Cerebellar cortex (tissue), 1 donor: Measurements from ENCODE around the gene ZNF324.
"Not testable (repeated sequence)": the region's sequence is repeated elsewhere in the genome, so short reads cannot be mapped to it uniquely, and the experiment has no call there.

Experiments used
- DNase-seq: peaks from one replicate; pipeline ENCODE4 v3.0.0-alpha.2; 2015; ENCODE audit warnings: low spot score

Gene ZNF324

GRCh38 chr19:58471736-58472135, 4.9 kb downstream of the ZNF324 start:
- DNase-seq = no peak

- no peak for DNase-seq
Measured at GRCh38 chr19:58473775-58474174, 6.9 kb downstream of the ZNF324 start.

- DNase-seq = no peak
Measured at GRCh38 chr19:58474291-58474996, 7.6 kb downstream of the ZNF324 start.

GRCh38 chr19:58474997-58475713, 8.3 kb downstream of the ZNF324 start:
- no peak for DNase-seq

- DNase-seq = peak; percentile 98
Measured at GRCh38 chr19:58475714-58476497, 9.0 kb downstream of the ZNF324 start, which contains the start of gene ZNF446. ZNF446 (plus strand) TSS chr19:58476352; CDS start chr19:58477219, 867 bp downstream.

GRCh38 chr19:58476498-58477015, 9.7 kb downstream of the ZNF324 start:
- DNase-seq = peak; percentile 18

- no peak for DNase-seq
Measured at GRCh38 chr19:58477130-58477529, 10.2 kb downstream of the ZNF324 start.

GRCh38 chr19:58477871-58478270, 11.0 kb downstream of the ZNF324 start:
- DNase-seq = no peak

- no peak for DNase-seq
Measured at GRCh38 chr19:58479303-58479702, 12.4 kb downstream of the ZNF324 start.

- no peak for DNase-seq
Measured at GRCh38 chr19:58479736-58480480, 13.0 kb downstream of the ZNF324 start.

- no peak for DNase-seq
Measured at GRCh38 chr19:58480481-58480830, 13.6 kb downstream of the ZNF324 start.

- no peak for DNase-seq
Measured at GRCh38 chr19:58480831-58481230, 14.0 kb downstream of the ZNF324 start.

GRCh38 chr19:58482372-58482771, 15.5 kb downstream of the ZNF324 start:
- no peak for DNase-seq

GRCh38 chr19:58483776-58484175, 16.9 kb downstream of the ZNF324 start:
- no peak for DNase-seq

- DNase-seq = not testable (repeated sequence)
Measured at GRCh38 chr19:58484349-58484748, 17.5 kb downstream of the ZNF324 start.

GRCh38 chr19:58491393-58491792, 24.5 kb downstream of the ZNF324 start:
- no peak for DNase-seq

GRCh38 chr19:58492265-58492664, 25.4 kb downstream of the ZNF324 start:
- DNase-seq = no peak

GRCh38 chr19:58497634-58498170, 30.8 kb downstream of the ZNF324 start:
- DNase-seq = no peak

- DNase-seq = no peak
Measured at GRCh38 chr19:58498316-58499020, 31.6 kb downstream of the ZNF324 start.

GRCh38 chr19:58499021-58499927, 32.4 kb downstream of the ZNF324 start:
- DNase-seq = peak; percentile 99
